ENCODE measurements around the gene CHN2.

CHN2 gene

DNA sequence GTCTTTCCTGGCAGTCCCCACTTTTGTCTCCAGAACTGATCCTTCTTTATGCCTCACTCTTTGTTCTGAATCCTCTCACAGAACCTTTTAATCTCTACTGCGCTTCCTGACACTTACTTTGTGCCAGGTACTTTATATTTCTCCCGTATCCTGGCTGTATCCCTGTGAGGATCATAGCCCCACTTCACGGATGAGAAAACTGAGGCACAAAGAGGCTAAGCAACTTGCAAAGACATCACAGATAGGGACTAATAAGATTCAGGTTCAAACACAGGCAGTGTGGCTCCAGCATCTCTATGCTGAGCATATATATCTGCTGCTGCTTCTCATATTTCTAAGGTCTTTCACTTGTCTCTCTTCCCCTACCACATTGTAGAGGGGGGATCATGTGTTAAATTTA is 116.7 kb downstream of the CHN2 start:
- Histone ChIP-seq H3K4me1 (ENCODE audit: control insufficient read depth, insufficient read depth, low read length) (peaks cover 1% of the 10 kb centered on the region), H3K36me3 (ENCODE audit: control insufficient read depth, insufficient read depth, low read length) (no peaks in the 10 kb centered on the region), H3K9ac (ENCODE audit: low read depth, low read length) (no peak overlapping the region), H3K9me3 (ENCODE audit: control insufficient read depth, insufficient read depth, low read length) (no peaks in the 10 kb centered on the region), H3K27me3 (ENCODE audit: control insufficient read depth, insufficient read depth, low read length) (no peaks in the 10 kb centered on the region), H3K4me3 (ENCODE audit: low read depth, low read length) (no peak overlapping the region)

DNA sequence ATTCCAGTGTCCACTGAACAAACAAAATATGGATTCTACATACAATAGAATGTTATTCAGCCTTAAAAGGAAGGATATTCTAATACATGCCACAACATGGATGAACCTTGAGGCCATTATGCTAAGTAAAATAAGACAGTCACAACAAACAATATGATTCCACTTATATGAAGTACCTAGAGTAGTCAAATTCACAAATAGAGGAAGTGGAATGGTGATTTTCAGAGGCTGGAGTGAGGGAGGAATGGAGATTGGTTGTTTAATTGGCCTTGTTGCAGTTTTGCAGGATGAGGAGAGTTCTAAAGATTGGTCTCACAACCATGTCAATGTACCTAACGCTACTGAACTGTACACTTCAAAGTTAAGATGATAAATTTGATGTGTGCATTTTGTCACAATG is 119.6 kb downstream of the CHN2 start:
- Histone ChIP-seq H3K9me3 (ENCODE audit: control insufficient read depth, insufficient read depth, low read length) (no peaks in the 10 kb centered on the region), H3K4me3 (ENCODE audit: low read depth, low read length) (no peak overlapping the region), H3K4me1 (ENCODE audit: control insufficient read depth, insufficient read depth, low read length) (peaks cover 2% of the 10 kb centered on the region), H3K27me3 (ENCODE audit: control insufficient read depth, insufficient read depth, low read length) (no peaks in the 10 kb centered on the region), H3K36me3 (ENCODE audit: control insufficient read depth, insufficient read depth, low read length) (no peaks in the 10 kb centered on the region), H3K9ac (ENCODE audit: low read depth, low read length) (no peak overlapping the region)

DNA sequence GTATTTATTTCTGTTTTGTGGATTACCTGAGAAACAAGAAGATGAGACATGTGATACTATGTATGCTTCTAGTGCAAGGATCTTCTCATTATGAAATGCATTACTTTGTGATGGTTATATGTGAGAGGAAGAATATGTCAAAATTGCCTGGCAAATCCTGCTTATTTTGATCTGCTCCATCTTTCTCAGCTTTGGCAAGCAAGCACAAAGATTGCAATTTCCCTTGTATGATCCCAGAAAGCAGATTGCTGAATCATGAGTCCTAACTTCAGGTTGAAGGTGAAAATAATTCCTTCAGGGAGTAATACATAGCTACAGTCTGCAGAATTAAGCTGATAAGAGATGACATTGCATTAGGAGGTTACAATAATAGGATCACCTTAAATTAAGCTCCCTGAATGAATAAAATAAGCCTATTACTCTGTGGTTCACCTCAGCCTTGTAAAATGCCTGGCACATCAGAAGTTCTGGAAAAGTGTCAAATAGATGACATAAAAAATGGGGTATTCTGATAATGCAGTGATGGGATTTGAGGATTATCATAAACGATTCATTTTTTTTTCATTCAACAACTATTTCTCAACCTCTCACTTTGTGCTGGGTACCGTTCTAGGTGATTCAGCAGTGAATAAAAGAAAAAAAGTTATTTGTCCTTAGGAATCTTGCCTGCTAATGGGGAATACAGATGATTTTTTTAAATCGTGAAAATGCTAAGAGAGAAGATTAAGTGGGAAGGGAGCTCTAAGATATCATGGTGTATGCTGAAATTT is 120.7 kb downstream of the CHN2 start:
- Histone ChIP-seq H3K4me3 (ENCODE audit: low read depth, low read length) (no peak overlapping the region), H3K4me1 (ENCODE audit: control insufficient read depth, insufficient read depth, low read length) (peaks cover 10% of the 10 kb centered on the region), H3K36me3 (ENCODE audit: control insufficient read depth, insufficient read depth, low read length) (no peaks in the 10 kb centered on the region), H3K27me3 (ENCODE audit: control insufficient read depth, insufficient read depth, low read length) (no peaks in the 10 kb centered on the region), H3K9me3 (ENCODE audit: control insufficient read depth, insufficient read depth, low read length) (no peaks in the 10 kb centered on the region), H3K9ac (ENCODE audit: low read depth, low read length) (no peak overlapping the region)

DNA sequence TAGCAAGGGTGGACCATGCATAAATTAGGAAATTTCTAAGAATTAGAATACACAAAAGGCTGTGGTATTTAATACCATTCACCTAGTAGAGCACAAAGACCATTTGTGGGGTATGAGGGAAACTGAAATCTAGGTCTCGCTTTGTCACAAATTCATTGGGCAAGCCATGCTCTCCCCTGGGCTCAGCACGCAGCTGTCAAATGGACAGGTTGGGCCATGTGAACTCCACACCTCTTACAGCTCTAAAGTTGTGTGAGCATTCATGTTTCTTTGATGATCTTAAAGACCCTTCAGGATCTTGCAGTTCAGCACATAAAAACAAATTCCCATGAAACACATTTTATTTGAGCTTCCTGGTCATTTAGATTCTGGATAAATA is 121.3 kb downstream of the CHN2 start:
- Histone ChIP-seq H3K4me1 (ENCODE audit: control insufficient read depth, insufficient read depth, low read length) (peaks cover 12% of the 10 kb centered on the region), H3K27me3 (ENCODE audit: control insufficient read depth, insufficient read depth, low read length) (no peaks in the 10 kb centered on the region), H3K4me3 (ENCODE audit: low read depth, low read length) (no peak overlapping the region), H3K9ac (ENCODE audit: low read depth, low read length) (no peak overlapping the region), H3K9me3 (ENCODE audit: control insufficient read depth, insufficient read depth, low read length) (no peaks in the 10 kb centered on the region), H3K36me3 (ENCODE audit: control insufficient read depth, insufficient read depth, low read length) (no peaks in the 10 kb centered on the region)

DNA sequence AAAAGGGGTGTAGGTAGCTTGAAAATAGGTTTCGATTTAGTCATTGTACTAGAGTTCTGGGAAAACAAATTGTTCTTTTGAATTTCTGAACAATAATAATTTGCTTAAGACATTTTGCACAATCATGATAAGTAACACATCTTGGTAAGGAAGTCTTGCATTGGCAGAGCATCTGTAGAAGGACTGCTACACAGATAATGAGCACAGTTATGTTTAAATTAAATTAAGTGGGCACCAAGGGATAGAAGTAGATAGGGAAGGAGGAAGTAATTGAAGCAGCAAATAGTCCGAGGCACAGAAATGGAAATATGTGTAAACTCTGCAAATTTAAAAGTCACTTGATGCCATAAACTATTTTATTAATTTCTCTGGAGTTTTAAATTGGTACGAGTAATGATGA is 122.4 kb downstream of the CHN2 start:
- H3K36me3 ChIP-seq (ENCODE audit: control insufficient read depth, insufficient read depth, low read length) = no peaks in the 10 kb centered on the region
- no peaks in the 10 kb centered on the region for H3K27me3 ChIP-seq (ENCODE audit: control insufficient read depth, insufficient read depth, low read length)
- H3K9me3 ChIP-seq (ENCODE audit: control insufficient read depth, insufficient read depth, low read length) = no peaks in the 10 kb centered on the region
- H3K9ac ChIP-seq (ENCODE audit: low read depth, low read length) = no peak overlapping the region
- peaks cover 12% of the 10 kb centered on the region for H3K4me1 ChIP-seq (ENCODE audit: control insufficient read depth, insufficient read depth, low read length)
- no peak overlapping the region for H3K4me3 ChIP-seq (ENCODE audit: low read depth, low read length)

DNA sequence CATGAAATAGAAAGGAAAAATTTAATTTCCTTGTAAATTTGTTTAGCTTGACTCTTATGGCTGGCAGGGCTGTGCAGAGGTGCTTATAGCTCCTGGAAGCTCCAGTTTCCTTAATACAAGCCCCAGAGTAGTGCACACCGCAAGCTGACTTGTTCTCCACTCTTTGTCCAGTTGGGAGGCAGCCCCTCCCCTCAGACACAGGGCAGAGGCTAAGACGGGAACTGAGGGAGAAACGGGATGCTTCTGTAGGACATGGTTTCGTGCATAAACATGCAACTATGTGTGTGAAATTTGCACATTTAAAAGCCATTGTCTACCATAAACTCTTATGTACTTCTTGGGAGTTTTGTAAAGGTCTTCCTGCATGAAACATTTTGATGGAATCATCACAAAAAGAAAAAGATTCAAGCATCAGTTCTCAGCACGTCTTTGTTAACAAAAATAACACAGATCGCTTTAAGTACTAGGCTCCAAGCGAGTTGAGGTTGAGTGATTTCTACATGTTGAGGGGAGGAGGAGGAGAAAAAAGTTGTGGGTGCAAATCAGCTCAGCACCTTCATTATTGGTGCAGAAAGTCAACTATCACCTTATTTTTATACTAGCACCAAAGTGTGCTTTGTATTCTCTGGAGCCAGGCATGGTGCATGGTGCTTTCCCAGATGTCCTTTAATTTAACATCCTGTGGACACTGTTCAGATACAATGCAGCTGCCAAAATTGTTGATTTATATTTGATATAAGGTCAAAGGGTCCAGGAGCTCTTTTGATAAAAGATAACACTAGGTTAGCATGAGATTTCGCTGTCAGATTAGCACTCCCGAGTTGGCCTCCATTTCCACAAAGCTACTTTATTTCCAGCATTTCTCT is 124.5 kb downstream of the CHN2 start:
- peaks cover 12% of the 10 kb centered on the region for H3K4me1 ChIP-seq (ENCODE audit: control insufficient read depth, insufficient read depth, low read length)
- H3K27me3 ChIP-seq (ENCODE audit: control insufficient read depth, insufficient read depth, low read length) = no peaks in the 10 kb centered on the region
- no peaks in the 10 kb centered on the region for H3K9me3 ChIP-seq (ENCODE audit: control insufficient read depth, insufficient read depth, low read length)
- no peak overlapping the region for H3K9ac ChIP-seq (ENCODE audit: low read depth, low read length)
- no peak overlapping the region for H3K4me3 ChIP-seq (ENCODE audit: low read depth, low read length)
- H3K36me3 ChIP-seq (ENCODE audit: control insufficient read depth, insufficient read depth, low read length) = no peaks in the 10 kb centered on the region

DNA sequence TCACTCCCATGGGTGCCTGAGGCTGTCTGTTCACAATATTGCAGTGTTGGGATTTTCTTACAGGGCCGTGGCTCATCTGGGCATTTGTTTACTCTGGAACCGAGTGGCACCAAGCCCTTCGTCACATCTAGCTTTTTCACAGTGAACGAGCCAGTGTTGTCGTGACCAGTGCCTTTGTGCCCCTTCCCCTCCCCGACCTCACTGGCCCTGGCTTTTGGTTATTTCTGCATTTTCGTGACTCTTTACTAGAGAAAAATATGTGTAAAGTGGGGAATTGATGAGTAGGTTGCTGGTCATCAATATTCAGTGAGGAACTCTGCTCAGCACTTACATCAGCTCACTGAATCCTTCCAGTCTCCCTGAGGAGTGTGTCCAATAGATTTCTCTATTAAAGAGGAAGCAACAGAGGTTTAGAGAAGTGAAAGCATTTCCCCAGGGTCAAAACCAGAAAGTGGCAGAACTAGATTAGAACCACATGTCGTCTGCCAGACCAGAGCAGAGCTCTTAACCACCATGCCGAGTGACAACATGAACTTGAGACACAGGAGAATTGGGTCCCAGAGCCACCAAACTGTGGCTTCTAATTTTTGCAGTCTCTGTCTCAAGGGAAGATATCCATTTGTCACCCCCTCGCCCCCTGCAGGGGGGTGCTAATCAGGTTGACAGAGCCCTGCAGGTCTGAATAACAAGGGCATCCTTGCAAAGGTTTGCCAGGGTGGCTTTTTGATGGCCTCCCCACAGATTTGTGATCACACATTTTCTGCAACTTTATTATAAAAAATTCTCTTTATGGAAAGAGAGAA is 125.3 kb downstream of the CHN2 start:
- no peaks in the 10 kb centered on the region for H3K9me3 ChIP-seq (ENCODE audit: control insufficient read depth, insufficient read depth, low read length)
- H3K9ac ChIP-seq (ENCODE audit: low read depth, low read length) = no peak overlapping the region
- H3K27me3 ChIP-seq (ENCODE audit: control insufficient read depth, insufficient read depth, low read length) = no peaks in the 10 kb centered on the region
- no peaks in the 10 kb centered on the region for H3K36me3 ChIP-seq (ENCODE audit: control insufficient read depth, insufficient read depth, low read length)
- peaks cover 12% of the 10 kb centered on the region for H3K4me1 ChIP-seq (ENCODE audit: control insufficient read depth, insufficient read depth, low read length)
- H3K4me3 ChIP-seq (ENCODE audit: low read depth, low read length) = no peak overlapping the region

DNA sequence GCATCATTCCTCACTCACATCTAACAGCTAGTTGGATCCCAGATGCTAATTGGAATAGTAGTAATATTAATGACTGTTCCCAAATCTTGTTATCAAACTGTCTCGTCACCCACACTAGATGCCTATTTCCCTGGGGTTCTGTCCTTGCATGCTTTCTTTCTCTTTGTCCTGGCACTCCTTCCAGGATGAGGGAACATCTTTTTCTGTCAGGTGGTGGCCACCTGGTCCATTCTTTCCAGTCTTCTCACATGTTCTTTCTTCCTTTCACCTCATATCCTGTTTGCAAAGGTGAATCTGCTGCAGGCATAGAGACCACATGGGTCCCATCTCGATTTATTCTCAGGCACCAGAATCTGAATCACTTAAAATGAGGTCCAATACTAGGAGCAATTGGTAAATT is 126.0 kb downstream of the CHN2 start:
- no peaks in the 10 kb centered on the region for H3K9me3 ChIP-seq (ENCODE audit: control insufficient read depth, insufficient read depth, low read length)
- peaks cover 17% of the 10 kb centered on the region for H3K4me1 ChIP-seq (ENCODE audit: control insufficient read depth, insufficient read depth, low read length)
- H3K9ac ChIP-seq (ENCODE audit: low read depth, low read length) = no peak overlapping the region
- no peaks in the 10 kb centered on the region for H3K36me3 ChIP-seq (ENCODE audit: control insufficient read depth, insufficient read depth, low read length)
- H3K27me3 ChIP-seq (ENCODE audit: control insufficient read depth, insufficient read depth, low read length) = no peaks in the 10 kb centered on the region
- H3K4me3 ChIP-seq (ENCODE audit: low read depth, low read length) = no peak overlapping the region

DNA sequence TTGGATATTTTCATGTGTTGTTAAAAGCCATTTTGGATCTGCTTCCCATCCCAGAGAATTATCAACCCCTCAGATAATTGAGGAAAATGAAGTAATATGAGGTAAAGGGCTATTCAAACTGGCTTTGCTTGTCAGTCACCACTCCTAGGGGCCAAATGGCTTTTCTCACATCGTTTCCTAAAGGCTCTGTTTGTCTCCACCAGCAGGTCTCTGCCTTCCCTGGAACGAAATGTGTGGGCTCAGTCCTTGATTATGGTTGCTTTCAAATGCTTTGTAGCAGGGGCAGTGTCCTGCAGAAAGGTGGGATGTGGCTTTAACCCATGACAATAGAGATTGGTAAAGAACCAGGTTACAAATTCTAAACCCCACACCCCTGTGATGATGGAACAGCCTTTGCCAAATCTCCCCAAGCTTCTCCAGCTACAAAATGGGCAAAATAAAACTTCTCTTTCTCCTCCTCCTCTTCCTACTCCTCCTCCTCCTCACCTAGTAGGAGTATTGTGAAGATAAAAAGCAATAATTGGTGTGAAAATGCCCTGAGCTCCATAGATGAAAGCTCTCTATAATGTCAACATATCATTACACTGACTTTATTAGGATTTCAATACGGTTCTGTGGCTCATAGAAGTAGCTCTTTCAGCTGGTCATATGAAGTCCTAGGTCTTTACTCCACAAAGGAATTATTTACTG is 127.6 kb downstream of the CHN2 start:
- Histone ChIP-seq H3K9ac (ENCODE audit: low read depth, low read length) (no peak overlapping the region), H3K27me3 (ENCODE audit: control insufficient read depth, insufficient read depth, low read length) (no peaks in the 10 kb centered on the region), H3K4me1 (ENCODE audit: control insufficient read depth, insufficient read depth, low read length) (peaks cover 19% of the 10 kb centered on the region), H3K36me3 (ENCODE audit: control insufficient read depth, insufficient read depth, low read length) (no peaks in the 10 kb centered on the region), H3K9me3 (ENCODE audit: control insufficient read depth, insufficient read depth, low read length) (no peaks in the 10 kb centered on the region), H3K4me3 (ENCODE audit: low read depth, low read length) (no peak overlapping the region)

DNA sequence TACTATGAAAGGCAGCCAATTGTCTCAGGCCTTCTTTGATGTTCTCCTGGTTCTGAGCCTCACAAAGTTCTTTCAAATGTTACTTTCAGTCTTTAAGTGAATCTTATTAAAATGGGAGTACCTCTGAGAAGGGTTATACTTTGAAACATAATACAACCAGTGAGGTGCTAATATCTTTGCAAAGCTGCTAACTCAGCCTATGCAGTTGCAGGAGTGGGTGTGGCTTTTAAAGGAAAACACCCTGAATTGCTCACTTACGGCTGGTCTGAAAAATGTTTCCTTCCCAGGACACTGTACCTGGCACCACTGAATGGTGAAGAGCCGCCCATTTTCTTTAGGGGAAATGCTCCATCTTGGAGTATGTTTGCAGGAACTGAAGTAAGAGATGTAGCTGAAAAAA is 130.9 kb downstream of the CHN2 start:
- H3K9ac ChIP-seq (ENCODE audit: low read depth, low read length) = no peak overlapping the region
- H3K4me1 ChIP-seq (ENCODE audit: control insufficient read depth, insufficient read depth, low read length) = peaks cover 7% of the 10 kb centered on the region
- no peaks in the 10 kb centered on the region for H3K9me3 ChIP-seq (ENCODE audit: control insufficient read depth, insufficient read depth, low read length)
- H3K27me3 ChIP-seq (ENCODE audit: control insufficient read depth, insufficient read depth, low read length) = no peaks in the 10 kb centered on the region
- no peak overlapping the region for H3K4me3 ChIP-seq (ENCODE audit: low read depth, low read length)
- no peaks in the 10 kb centered on the region for H3K36me3 ChIP-seq (ENCODE audit: control insufficient read depth, insufficient read depth, low read length)

DNA sequence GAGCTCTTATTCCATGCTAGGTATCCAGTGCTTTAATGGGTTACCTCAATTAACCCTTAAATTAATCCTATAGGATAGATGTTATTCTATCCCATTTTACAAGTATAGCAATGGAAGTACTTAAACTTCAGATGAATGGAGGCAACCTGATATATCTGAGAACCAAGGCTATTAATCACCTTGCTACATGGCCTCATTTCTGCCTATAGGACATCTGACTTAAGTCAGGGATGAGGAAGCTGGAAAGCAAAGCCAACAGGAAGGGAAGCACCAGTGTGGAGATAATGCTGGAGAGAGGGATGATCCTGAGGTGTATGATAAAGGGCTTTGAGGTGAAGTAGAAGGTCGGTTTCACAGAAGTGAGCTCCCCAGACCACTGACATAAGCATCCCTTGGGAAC is 132.3 kb downstream of the CHN2 start:
- Histone ChIP-seq H3K9ac (ENCODE audit: low read depth, low read length) (no peak overlapping the region), H3K36me3 (ENCODE audit: control insufficient read depth, insufficient read depth, low read length) (no peaks in the 10 kb centered on the region), H3K4me3 (ENCODE audit: low read depth, low read length) (no peak overlapping the region), H3K4me1 (ENCODE audit: control insufficient read depth, insufficient read depth, low read length) (peaks cover 7% of the 10 kb centered on the region), H3K9me3 (ENCODE audit: control insufficient read depth, insufficient read depth, low read length) (no peaks in the 10 kb centered on the region), H3K27me3 (ENCODE audit: control insufficient read depth, insufficient read depth, low read length) (no peaks in the 10 kb centered on the region)
